Renal pelvis (tissue), 3 donors: ENCODE results near the gene C6orf136. TPM values are rescaled to one million over a fixed set of nuclear protein-coding genes. Genes with fewer than 3 reads are reported as not detected.

Experiments
- polyA plus RNA-seq, 3 donors: library from polyadenylated mRNA; unstranded; fragments of 120-200 nt; gene quantifications; one replicate each; pipeline ENCODE4 v1.2.1, GENCODE V29; 2013; ENCODE audit not compliant: insufficient read length in 3 of 3

C6orf136 gene
- polyA plus RNA-seq, 3 donors = 17.6 to 25.5 (median 22.9) TPM

Other genes with a start within 250 kb of the C6orf136 start
- gene HLA-E, start 157.6 kb upstream of the C6orf136 start, polyA plus RNA-seq = 100 to 1,000 TPM; 103 to 110 (median 106) TPM
- gene GNL1, start 90.6 kb upstream of the C6orf136 start, polyA plus RNA-seq = 100 to 1,000 TPM in 2 of 3 donors, 10 to 100 TPM in 1; 97.3 to 111 (median 102) TPM
- 10 to 100 TPM; 29.2 to 37.4 (median 35.4) TPM for gene PRR3, start 89.8 kb upstream of the C6orf136 start, polyA plus RNA-seq
- gene ABCF1, start 75.7 kb upstream of the C6orf136 start, polyA plus RNA-seq = 10 to 100 TPM; 69.3 to 77.9 (median 73.6) TPM
- gene PPP1R10, start 29.9 kb upstream of the C6orf136 start, polyA plus RNA-seq = 10 to 100 TPM; 53.5 to 62.5 (median 55.6) TPM
- 10 to 100 TPM; 56.0 to 65.1 (median 62.2) TPM for gene MRPS18B, start 29.3 kb upstream of the C6orf136 start, polyA plus RNA-seq
- 10 to 100 TPM; 38.7 to 60.2 (median 59.4) TPM for gene ATAT1, start 20.3 kb upstream of the C6orf136 start, polyA plus RNA-seq
- gene DHX16, start 25.9 kb downstream of the C6orf136 start, polyA plus RNA-seq = 10 to 100 TPM; 48.6 to 51.8 (median 50.0) TPM
- gene PPP1R18, start 39.5 kb downstream of the C6orf136 start, polyA plus RNA-seq = 10 to 100 TPM; 33.7 to 42.6 (median 37.4) TPM
- 10 to 100 TPM; 35.3 to 43.5 (median 39.7) TPM for gene NRM, start 43.9 kb downstream of the C6orf136 start, polyA plus RNA-seq
- gene MDC1, start 70.1 kb downstream of the C6orf136 start, polyA plus RNA-seq = 10 to 100 TPM; 45.4 to 55.6 (median 53.0) TPM
- 1,000 to 10,000 TPM; 1,096 to 1,335 (median 1,230) TPM for gene TUBB, start 73.2 kb downstream of the C6orf136 start, polyA plus RNA-seq
- gene FLOT1, start 95.6 kb downstream of the C6orf136 start, polyA plus RNA-seq = 100 to 1,000 TPM; 138 to 144 (median 138) TPM
- gene IER3, start 97.4 kb downstream of the C6orf136 start, polyA plus RNA-seq = 10 to 100 TPM; 21.0 to 21.8 (median 21.2) TPM
- 100 to 1,000 TPM; 196 to 203 (median 201) TPM for gene DDR1, start 237.4 kb downstream of the C6orf136 start, polyA plus RNA-seq